K562 (cell line): Measurements from ENCODE around the gene NPAS3. TPM values are rescaled to one million over a fixed set of nuclear protein-coding genes. Genes with fewer than 3 reads are reported as not detected.

Source experiments
- FOXK2 ChIP-seq, 2 experiments: fragments of 450-650 bp; IDR thresholded peaks in 1 of 2; conservative IDR thresholded peaks in 1 of 2; 2 replicates each; pipeline ENCODE4 v1.6.1; 2016; ENCODE audit warnings: low read depth in 2 of 2, mild to moderate bottlenecking in 1 of 2
- FOXP4 ChIP-seq: sonication (generic); formaldehyde crosslinking; IDR thresholded peaks from 2 replicates; pipeline ENCODE4 v1.8.0; 2022; ENCODE audit warnings: mild to moderate bottlenecking, missing genetic modification reagents, borderline replicate concordance
- MXI1 ChIP-seq: IDR thresholded peaks from 2 replicates; pipeline ENCODE4 v1.6.1; 2011; ENCODE audit warnings: low read depth, mild to moderate bottlenecking, improper control_type of control experiment, low read length
- NR2C2 ChIP-seq, 2 experiments: fragments of 200-800 bp in 1 of 2; sonication (Bioruptor generic) in 1 of 2; sonication (generic) in 1 of 2; formaldehyde crosslinking in 1 of 2; IDR thresholded peaks; 2 replicates each; pipeline versions ENCODE4 v1.6.1 to v1.8.0; 2016 to 2022; ENCODE audit warnings: mild to moderate bottlenecking in 1 of 2, missing compliant biosample characterization in 1 of 2, missing genetic modification characterization in 1 of 2, missing genetic modification reagents in 1 of 2
- PML ChIP-seq: IDR thresholded peaks from 2 replicates; pipeline ENCODE4 v1.6.1; 2012; ENCODE audit warnings: low read length, inconsistent platforms
- ZNF24 ChIP-seq: fragments of 450-650 bp; IDR thresholded peaks from 2 replicates; pipeline ENCODE4 v1.6.1; 2016
- ZNF57 ChIP-seq: fragments of 450-650 bp; formaldehyde crosslinking; IDR thresholded peaks from 2 replicates; pipeline ENCODE4 v1.4.0; 2020; ENCODE audit warnings: mild to moderate bottlenecking, moderate library complexity
- polyA plus RNA-seq, 8 experiments: library from polyadenylated mRNA; depleted of rRNA in 4 of 8; stranded (reverse) in 5 of 8; unstranded in 3 of 8; fragments of >200 nt; fragmentation: Nextera tagmentation in 2 of 8; fragmentation: Illumina TruSeq in 1 of 8; extraction: Ambion mirVana in 2 of 8; extraction: Trizol in 1 of 8; gene quantifications; 2 replicates each; pipeline versions ENCODE4 v1.2.1 to v1.2.3, GENCODE V29; 2011 to 2014; ENCODE audit warnings: inconsistent platforms in 1 of 8, missing spikeins in 1 of 8
- total RNA-seq, 7 experiments: library from RNA; depleted of rRNA in 6 of 7; stranded (reverse); fragments of >200 nt in 6 of 7; fragmentation: Illumina TruSeq in 2 of 7; extraction: Trizol in 2 of 7; gene quantifications; 2 replicates each; pipeline versions ENCODE4 v1.2.1 to v1.2.3, GENCODE V29; 2011 to 2021; ENCODE audit warnings: low replicate concordance in 1 of 7
- TF ChIP-seq, protein P1 (sequence below): fragments of 250-450 bp; sonication (Bioruptor Pico); IDR thresholded peaks from 2 replicates; pipeline ENCODE4 v1.8.0; 2021; ENCODE audit warnings: borderline replicate concordance, mild to moderate bottlenecking, moderate library complexity; ENCODE audit not compliant: poor library complexity, severe bottlenecking
- TF ChIP-seq, protein P2 (sequence below): fragments of 250-450 bp; sonication (Bioruptor Pico); IDR thresholded peaks from 2 replicates; pipeline ENCODE4 v1.8.0; 2021; ENCODE audit warnings: moderate library complexity, mild to moderate bottlenecking, inconsistent platforms

NPAS3 gene
- total and polyA plus RNA-seq, 9 of the 15 experiments (the other 6 are each of a cell fraction or from before 2014, with no cell fraction given) = 0.04 TPM; not detected in 8

DNA sequence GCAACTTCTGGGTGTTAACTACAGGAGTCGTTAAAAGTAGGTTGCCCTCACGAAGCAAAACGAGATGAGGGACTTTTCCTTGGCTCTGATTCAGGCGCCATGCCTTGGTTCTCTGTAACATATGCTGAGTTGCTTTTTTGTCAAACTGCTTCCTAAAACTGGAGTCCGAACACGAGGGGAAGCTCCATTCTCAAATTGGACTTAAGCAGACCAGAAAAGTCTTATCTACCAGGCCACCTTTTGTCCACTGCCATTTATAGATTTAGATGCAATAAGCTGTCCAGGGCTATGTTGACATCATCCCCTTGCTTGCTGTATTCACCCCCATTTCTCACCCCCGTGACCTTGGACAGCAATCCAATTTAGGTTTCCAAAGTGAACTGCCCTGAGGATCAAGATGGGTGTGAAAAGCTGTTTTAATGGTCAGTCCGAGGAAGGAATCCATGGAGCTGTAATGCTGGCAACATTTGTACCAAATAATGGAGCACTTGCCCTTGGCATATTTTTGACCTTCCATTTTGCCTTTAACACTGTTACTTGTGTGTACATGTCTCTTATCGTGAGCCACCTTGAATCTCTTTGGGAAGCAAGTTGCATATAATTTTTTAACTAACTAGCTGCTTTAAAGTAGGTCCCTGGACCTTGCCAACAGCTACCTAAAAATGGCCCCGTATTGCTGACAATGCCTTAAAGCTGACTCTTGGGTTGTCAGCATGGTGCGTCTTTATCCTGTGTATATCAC is 714.1 kb downstream of the NPAS3 start (continued):
- TF ChIP-seq FOXP4 (CRISPR knock-in tag) (no peak), FOXK2 (conservative IDR thresholded peaks at IDR 0.05 in 1 of 2, IDR thresholded peaks at IDR 0.05 in 1 of 2; ENCODE audit: low read depth in 2 of 2) (peak in 1 of 2 experiments; percentile 52; a peak in 1 of 4 replicates), MXI1 (no peak), ZNF57 (CRISPR knock-in tag) (no peak), ZNF24 (no peak), NR2C2 (CRISPR knock-in tag; IDR thresholded peaks at IDR 0.05) (no peak), NR2C2 (tag; IDR thresholded peaks at IDR 0.05) (0 out of 2 replicates have a peak, but pooled peaks have one; percentile 19), PML (no peak)
- TF ChIP-seq, protein P1, sequence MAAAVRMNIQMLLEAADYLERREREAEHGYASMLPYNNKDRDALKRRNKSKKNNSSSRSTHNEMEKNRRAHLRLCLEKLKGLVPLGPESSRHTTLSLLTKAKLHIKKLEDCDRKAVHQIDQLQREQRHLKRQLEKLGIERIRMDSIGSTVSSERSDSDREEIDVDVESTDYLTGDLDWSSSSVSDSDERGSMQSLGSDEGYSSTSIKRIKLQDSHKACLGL = no peak
- TF ChIP-seq, protein P2, sequence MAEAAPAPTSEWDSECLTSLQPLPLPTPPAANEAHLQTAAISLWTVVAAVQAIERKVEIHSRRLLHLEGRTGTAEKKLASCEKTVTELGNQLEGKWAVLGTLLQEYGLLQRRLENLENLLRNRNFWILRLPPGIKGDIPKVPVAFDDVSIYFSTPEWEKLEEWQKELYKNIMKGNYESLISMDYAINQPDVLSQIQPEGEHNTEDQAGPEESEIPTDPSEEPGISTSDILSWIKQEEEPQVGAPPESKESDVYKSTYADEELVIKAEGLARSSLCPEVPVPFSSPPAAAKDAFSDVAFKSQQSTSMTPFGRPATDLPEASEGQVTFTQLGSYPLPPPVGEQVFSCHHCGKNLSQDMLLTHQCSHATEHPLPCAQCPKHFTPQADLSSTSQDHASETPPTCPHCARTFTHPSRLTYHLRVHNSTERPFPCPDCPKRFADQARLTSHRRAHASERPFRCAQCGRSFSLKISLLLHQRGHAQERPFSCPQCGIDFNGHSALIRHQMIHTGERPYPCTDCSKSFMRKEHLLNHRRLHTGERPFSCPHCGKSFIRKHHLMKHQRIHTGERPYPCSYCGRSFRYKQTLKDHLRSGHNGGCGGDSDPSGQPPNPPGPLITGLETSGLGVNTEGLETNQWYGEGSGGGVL (CRISPR knock-in tag) = no peak
